HG02678 (cell line): ENCODE measurements around the gene DCTN5.
"Not testable (repeated sequence)": the region's sequence is repeated elsewhere in the genome, so short reads cannot be mapped to it uniquely, and the experiment has no call there.

Experiments used
- ATAC-seq: cut with Tn5 transposase; IDR thresholded peaks from one replicate; pipeline ENCODE4 v1.9.1; 2021; ENCODE audit warnings: mild to moderate bottlenecking, moderate library complexity; ENCODE audit not compliant: unreplicated experiment

Gene DCTN5

DNA sequence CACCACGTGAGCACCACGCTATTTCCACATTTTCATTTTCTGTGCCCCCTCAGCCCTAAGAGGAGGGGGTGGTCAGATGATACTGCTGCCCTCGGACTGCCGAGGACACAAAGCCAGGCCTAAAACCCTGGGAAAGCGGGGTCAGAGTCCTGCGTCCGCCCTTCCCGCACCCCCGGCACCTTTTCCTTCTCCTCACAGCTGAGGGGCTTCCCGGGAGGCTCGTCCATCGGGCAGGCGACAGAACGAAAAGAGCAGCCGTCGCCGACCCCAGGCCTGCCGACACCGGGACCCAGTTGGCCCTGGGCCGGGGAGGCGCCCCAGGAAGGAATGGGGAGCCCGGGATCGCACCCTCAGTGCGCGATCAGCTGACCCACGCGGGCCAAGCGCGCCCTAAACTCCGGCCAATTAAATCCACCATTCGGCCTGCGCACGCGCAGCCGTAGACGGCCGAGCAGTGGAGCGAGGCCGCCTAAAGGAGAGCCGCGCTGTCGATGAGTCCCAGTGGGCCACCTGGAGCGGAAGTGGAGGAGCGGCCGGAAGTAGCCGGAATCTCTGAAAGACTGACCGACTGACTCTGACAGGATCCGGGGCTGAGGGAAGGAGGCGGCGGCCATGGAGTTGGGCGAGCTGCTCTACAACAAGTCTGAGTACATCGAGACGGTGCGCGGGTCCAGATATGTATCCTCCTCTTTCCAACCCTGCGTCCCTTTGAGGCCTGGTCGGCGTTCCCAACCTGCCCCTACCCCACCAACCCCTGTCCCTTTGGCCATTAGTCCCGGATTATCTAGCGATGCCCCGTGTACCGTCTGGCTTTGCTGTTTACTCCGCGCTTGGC is at the start of gene DCTN5, which contains the start of gene PALB2:
Gene DCTN5 (plus strand): TSS at position 536 of the 835 bp plus-strand sequence. CDS start 77 bp downstream, at position 613.
Gene PALB2 (minus strand): TSS at position 380 of the 835 bp plus-strand sequence. CDS start 153 bp downstream, at position 227.
- peak; percentile 97 for ATAC-seq

- ATAC-seq, result no peak
Measured at GRCh38 chr16:23594186-23594585, 47.1 kb upstream of the DCTN5 start.

DNA sequence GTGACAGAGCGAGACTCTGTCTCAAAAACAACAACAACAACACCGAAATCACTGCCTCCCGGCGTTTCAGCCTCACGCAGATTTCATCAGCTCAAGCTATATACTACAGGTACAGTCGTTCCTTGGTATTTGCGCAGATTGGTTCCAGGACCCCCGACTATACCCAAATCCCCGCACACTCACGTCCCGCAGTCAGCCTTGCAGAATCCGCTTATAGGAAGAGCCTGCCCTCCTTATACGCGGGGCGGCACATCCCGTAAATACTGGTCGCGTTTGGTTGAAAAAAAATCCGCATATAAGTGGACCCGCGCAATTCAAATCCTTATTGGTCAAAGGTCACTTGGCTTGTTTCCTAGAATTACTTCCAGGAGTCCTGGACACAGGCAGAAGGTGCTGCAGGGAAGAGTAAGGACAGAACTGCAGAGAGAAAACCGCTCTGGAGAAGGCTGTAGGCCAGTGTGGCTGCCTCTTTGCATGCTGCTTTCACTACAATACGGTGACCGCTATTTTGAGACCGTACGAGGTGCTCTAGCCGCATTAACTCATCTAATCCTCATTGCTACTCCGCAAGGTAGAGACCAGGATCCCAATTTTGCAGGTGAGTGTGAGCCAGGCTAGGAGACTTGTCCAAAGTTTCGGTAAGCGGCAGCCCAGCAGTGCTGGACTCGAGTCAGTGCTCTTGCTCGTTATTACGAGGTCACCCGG is 45.9 kb upstream of the DCTN5 start:
- no peak for ATAC-seq

- ATAC-seq, result peak; percentile 92
Measured at GRCh38 chr16:23595951-23596720, 45.1 kb upstream of the DCTN5 start, which contains the start of gene NDUFAB1. TSS of gene NDUFAB1 (minus strand) at chr16:23596316. CDS start at chr16:23596290, 26 bp downstream.

DNA sequence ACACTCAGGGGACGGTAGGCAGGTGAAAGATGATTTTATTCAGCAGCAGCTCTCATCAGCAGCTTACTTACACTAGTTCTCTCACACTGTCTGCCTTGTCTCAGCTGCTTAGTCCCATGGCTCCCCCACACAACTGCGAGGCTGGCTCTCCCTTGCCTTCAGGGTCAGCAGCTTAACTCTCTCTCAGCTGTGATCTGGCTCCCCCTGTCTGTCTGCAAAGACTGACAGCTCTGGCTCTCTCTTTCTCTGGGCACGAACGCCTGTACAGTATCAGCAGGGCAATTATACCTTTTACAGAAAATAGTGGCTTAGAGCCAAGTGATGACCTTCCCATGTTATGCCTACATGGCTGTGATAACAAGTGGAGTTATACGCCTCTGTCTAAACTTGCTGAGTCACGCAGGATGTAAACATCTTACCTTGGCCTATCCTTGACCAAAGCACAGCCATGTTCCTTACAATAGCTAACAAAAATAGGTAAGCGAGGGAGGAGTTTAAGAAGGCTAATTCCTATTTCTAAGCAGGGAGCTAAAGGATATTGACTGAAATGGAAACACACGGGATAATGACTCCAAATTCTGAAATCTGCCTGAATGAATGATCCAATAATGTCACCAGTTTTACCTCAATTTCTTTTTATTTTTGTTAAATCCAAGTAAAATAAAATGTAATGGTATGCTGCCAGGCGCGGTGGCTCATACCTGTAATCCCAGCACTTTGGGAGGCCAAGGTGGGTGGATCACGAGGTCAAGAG is 44.1 kb upstream of the DCTN5 start:
- no peak for ATAC-seq

GRCh38 chr16:23607726-23608125 is 33.5 kb upstream of the DCTN5 start:
- ATAC-seq, result no peak

- ATAC-seq, result no peak
Measured at GRCh38 chr16:23608194-23608593, 33.1 kb upstream of the DCTN5 start.

DNA sequence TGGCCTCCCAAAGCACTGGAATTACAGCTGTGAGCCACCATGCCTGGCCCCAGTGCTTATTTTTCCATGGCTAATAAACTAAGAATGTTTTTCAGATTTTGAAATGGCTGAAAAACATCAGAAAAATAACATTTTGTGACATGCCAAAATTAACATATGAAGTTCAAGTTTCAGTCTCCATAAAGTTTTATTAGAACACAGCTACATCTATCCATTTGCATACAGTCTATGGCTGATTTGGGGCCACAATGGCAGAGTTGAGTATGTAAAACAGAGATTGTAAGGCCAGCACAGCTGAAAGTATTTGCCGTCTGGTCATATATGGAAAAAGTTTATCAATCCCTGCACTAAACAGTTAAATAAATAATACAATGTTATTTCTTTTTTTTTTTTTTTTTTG is 31.3 kb upstream of the DCTN5 start:
- ATAC-seq, result no peak

DNA sequence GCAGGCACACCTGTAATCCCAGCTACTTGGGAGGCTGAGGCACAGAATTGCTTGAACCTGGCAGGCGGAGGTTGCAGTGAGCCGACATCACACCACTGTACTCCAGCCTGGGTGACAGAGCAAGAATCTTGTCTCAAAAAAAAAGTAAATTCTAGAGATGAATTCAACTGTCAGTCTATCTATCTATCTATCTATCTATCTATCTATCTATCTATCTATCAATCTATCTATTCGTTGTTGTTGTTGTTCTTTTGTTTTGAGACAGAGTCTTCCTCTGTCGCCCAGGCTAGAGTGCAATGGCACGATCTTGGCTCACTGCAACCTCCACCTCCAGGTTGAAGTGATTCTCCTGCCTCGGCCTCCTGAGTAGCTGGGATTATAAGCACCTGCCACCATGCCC is 30.4 kb upstream of the DCTN5 start:
- not testable (repeated sequence) for ATAC-seq

GRCh38 chr16:23611936-23612335 is 29.3 kb upstream of the DCTN5 start:
- ATAC-seq, result no peak

- no peak for ATAC-seq
Measured at GRCh38 chr16:23615805-23616204, 25.5 kb upstream of the DCTN5 start.

DNA sequence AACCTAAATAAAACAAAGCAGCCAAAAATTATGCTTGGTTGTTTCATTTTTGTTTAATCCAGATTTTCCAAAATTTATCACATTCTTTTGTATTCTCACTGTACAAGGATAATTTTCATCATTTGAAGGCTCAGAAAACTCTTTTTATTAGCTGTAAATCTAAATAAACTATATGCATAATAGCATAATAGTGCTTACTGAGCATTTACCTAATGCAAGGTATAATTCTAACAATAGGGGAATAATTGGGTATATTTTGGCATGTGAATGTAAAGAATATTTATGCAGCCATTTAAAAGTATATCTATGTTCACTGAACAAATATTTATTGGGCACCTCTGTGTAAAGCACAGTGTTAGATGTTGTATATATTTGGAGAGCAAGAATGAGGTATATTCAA is 17.2 kb upstream of the DCTN5 start:
- no peak for ATAC-seq

- no peak for ATAC-seq
Measured at GRCh38 chr16:23629516-23629915, 11.8 kb upstream of the DCTN5 start.

GRCh38 chr16:23631874-23632273 is 9.4 kb upstream of the DCTN5 start:
- not testable (repeated sequence) for ATAC-seq

DNA sequence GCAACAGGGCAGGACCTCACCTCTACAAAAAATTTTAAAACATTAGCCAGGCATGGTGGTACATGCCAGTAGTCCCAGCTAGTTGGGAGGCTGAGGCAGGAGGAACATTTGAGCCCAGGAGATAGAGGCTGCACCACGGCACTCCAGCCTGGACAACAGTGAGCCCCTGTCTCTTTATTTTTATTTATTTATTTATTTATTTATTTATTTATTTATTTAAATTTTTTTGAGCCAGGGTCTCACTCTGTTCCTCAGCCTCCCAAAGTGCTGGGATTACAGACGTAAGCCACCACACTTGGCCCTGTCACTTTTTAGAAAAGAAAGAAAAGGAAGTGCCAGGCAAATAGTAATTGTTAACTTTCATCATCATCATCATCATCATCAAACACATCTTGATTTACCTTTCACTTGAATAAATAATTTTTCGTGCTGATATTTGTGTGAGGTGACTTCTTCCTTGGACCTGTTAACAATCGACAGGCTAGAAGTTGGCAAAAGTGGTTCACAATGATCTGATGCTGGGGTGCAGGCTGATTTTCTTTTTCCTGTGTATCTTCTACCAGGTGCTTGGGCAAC is 6.7 kb upstream of the DCTN5 start:
- ATAC-seq, result no peak

DNA sequence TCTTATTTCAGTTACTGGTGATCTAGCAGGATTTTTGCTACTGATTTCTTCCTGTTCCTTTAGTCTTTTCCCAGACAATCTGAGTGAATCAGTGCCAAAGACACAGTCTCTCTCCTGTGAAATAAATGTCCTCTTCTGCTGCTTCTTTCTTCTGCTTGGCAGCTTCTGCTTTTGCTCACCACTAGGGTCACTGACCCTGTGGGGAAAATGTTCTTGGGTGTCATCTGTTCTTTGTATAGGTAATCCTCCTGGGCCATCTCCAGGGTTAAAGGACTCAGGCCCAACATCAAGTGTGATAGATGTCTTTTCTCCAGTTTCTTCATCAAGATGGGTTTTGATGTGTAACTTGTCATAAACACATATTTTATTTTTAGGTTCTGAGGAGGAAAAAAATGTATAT is 5.3 kb upstream of the DCTN5 start:
- no peak for ATAC-seq

GRCh38 chr16:23640615-23640930 is 693 bp upstream of the DCTN5 start:
- ATAC-seq, result no peak

- ATAC-seq, result no peak
Measured at GRCh38 chr16:23642246-23642774, 1.0 kb downstream of the DCTN5 start.

DNA sequence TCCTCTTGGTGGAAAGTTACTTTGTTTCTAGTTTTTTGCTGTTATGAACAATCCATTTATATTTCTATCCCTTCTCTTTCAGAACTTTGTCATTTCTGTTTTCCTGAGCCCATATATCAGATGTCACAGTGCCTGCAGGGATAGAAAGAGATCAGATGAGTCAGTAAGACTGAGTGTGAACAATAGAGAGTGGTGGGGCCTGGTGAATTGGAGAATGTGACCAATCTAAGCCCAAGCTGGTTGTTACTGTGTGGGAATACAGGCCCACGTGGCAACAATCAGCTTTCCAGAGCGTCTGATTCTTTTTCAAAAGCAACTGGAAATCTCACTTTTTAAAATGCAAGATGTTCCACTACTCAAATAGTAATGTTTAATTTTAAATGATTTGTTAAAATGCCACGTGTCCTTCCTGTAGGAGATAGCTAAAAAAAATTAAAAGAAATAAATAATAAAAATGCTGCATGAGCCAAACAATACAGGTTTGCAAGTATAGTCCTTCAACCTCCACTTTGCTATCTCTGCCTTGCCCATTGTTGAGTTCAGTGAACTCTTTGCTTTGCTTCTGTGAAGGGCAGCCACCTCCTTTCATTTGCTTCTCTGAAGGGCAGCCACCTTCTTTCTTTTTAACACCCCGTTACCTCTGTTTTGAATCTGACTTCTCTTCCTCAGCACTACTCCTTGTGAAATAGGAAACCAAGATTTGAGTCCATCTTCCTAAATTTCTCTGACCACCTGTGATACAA is 9.6 kb downstream of the DCTN5 start:
- ATAC-seq, result no peak
